H9 (cell line): Measurements from ENCODE around the gene SLC2A3. TPM values are rescaled to one million over a fixed set of nuclear protein-coding genes. Genes with fewer than 3 reads are reported as not detected.
"Not testable (repeated sequence)": the region's sequence is repeated elsewhere in the genome, so short reads cannot be mapped to it uniquely, and the experiment has no call there.

Experiments used
- DNase-seq: peaks from one replicate; pipeline ENCODE4 v3.0.0-alpha.2; 2017
- H2AFZ ChIP-seq: one replicate; pipeline ENCODE4 v1.6.1; 2013; ENCODE audit warnings: mild to moderate bottlenecking, low read length, control low read depth, moderate library complexity
- H2AK5ac ChIP-seq: 2 replicates; pipeline ENCODE4 v1.6.1; 2013; ENCODE audit warnings: low read length, control low read depth, mixed read lengths; ENCODE audit not compliant: insufficient read length
- H2BK120ac ChIP-seq: one replicate; pipeline ENCODE4 v1.6.1; 2013; ENCODE audit warnings: low read depth, mild to moderate bottlenecking, low read length, control low read depth, inconsistent platforms; ENCODE audit not compliant: poor library complexity, severe bottlenecking
- H2BK12ac ChIP-seq: 2 replicates; pipeline ENCODE4 v1.6.1; 2013; ENCODE audit warnings: low read length, control low read depth, mixed read lengths, low read depth; ENCODE audit not compliant: insufficient read length
- H2BK15ac ChIP-seq: 2 replicates; pipeline ENCODE4 v1.6.1; 2013; ENCODE audit warnings: low read depth, low read length, control low read depth
- H2BK20ac ChIP-seq: one replicate; pipeline ENCODE4 v1.6.1; 2013; ENCODE audit warnings: low read depth, mild to moderate bottlenecking, low read length, control low read depth, inconsistent platforms; ENCODE audit not compliant: poor library complexity, severe bottlenecking
- H2BK5ac ChIP-seq: 2 replicates; pipeline ENCODE4 v1.6.1; 2013; ENCODE audit warnings: low read length, control low read depth, mixed read lengths; ENCODE audit not compliant: insufficient read length
- H3K14ac ChIP-seq: 2 replicates; pipeline ENCODE4 v1.6.1; 2013; ENCODE audit warnings: low read length, control low read depth; ENCODE audit not compliant: insufficient read depth
- H3K18ac ChIP-seq: 2 replicates; pipeline ENCODE4 v1.6.1; 2013; ENCODE audit warnings: low read depth, mild to moderate bottlenecking, mixed read lengths, low read length, control low read depth; ENCODE audit not compliant: insufficient read length
- H3K23ac ChIP-seq: 2 replicates; pipeline ENCODE4 v1.6.1; 2013; ENCODE audit warnings: low read length, control low read depth, mixed read lengths, low read depth; ENCODE audit not compliant: insufficient read length
- H3K23me2 ChIP-seq: 2 replicates; pipeline ENCODE4 v1.6.1; 2013; ENCODE audit warnings: low read depth, mild to moderate bottlenecking, mixed read lengths, low read length, control low read depth; ENCODE audit not compliant: insufficient read length, poor library complexity, severe bottlenecking
- H3K27ac ChIP-seq: 2 replicates; pipeline ENCODE4 v1.5.1; 2013; ENCODE audit warnings: low read length, control low read depth, mixed read lengths, low read depth; ENCODE audit not compliant: insufficient read length
- H3K27me3 ChIP-seq: 2 replicates; pipeline ENCODE4 v1.6.1; 2013; ENCODE audit warnings: low read length, control low read depth, inconsistent platforms; ENCODE audit not compliant: insufficient read depth
- H3K4ac ChIP-seq: 2 replicates; pipeline ENCODE4 v1.6.1; 2013; ENCODE audit warnings: low read depth, mild to moderate bottlenecking, control low read depth, inconsistent platforms, low read length, moderate library complexity
- H3K4me1 ChIP-seq: 2 replicates; pipeline ENCODE4 v1.6.1; 2013; ENCODE audit warnings: low read length, control low read depth, inconsistent platforms; ENCODE audit not compliant: insufficient read depth
- H3K4me2 ChIP-seq: 2 replicates; pipeline ENCODE4 v1.6.1; 2013; ENCODE audit warnings: low read length, control low read depth, mixed read lengths; ENCODE audit not compliant: insufficient read length, insufficient read depth
- H3K56ac ChIP-seq: 2 replicates; pipeline ENCODE4 v1.6.1; 2013; ENCODE audit warnings: low read depth, mild to moderate bottlenecking, mixed read lengths, low read length, control low read depth; ENCODE audit not compliant: insufficient read length
- H3K79me1 ChIP-seq: 2 replicates; pipeline ENCODE4 v1.6.1; 2013; ENCODE audit warnings: low read depth, mild to moderate bottlenecking, moderate library complexity, low read length, control low read depth, inconsistent platforms; ENCODE audit not compliant: insufficient read depth, poor library complexity, severe bottlenecking
- H3K79me2 ChIP-seq: 2 replicates; pipeline ENCODE4 v1.6.1; 2013; ENCODE audit warnings: low read length, control low read depth, inconsistent platforms; ENCODE audit not compliant: insufficient read depth
- H3K9ac ChIP-seq: 2 replicates; pipeline ENCODE4 v1.6.1; 2013; ENCODE audit warnings: low read length, control low read depth, mixed read lengths; ENCODE audit not compliant: insufficient read length; ENCODE audit errors: extremely low read depth
- H3K9me3 ChIP-seq: one replicate; pipeline ENCODE4 v1.6.1; 2013; ENCODE audit warnings: low read depth, low read length, inconsistent platforms; ENCODE audit not compliant: control insufficient read depth
- H3T11ph ChIP-seq: one replicate; pipeline ENCODE4 v1.6.1; 2013; ENCODE audit warnings: mild to moderate bottlenecking, low read length, control low read depth, inconsistent platforms
- H4K20me1 ChIP-seq: one replicate; pipeline ENCODE4 v1.6.1; 2013; ENCODE audit not compliant: control insufficient read depth, insufficient read length, insufficient read depth
- H4K5ac ChIP-seq: 2 replicates; pipeline ENCODE4 v1.6.1; 2013; ENCODE audit warnings: low read depth, mild to moderate bottlenecking, mixed read lengths, low read length, control low read depth; ENCODE audit not compliant: insufficient read length
- H4K8ac ChIP-seq: replicated peaks from 2 replicates; pipeline ENCODE4 v1.6.1; 2013; ENCODE audit warnings: low read length, control low read depth, mixed read lengths, low read depth; ENCODE audit not compliant: insufficient read length
- H4K91ac ChIP-seq: 2 replicates; pipeline ENCODE4 v1.6.1; 2013; ENCODE audit warnings: low read depth, mild to moderate bottlenecking, moderate library complexity, mixed read lengths, low read length, control low read depth; ENCODE audit not compliant: insufficient read length
- H3K27ac Mint-ChIP-seq, 3 experiments: 2 replicates in 2 of 3; 3 replicates in 1 of 3; pipeline ENCODE4 v1.8.0; 2020 to 2021; ENCODE audit warnings: mixed read lengths in 3 of 3, mild to moderate bottlenecking in 1 of 3, moderate library complexity in 1 of 3
- H3K27me3 Mint-ChIP-seq: 2 replicates; pipeline ENCODE4 v1.8.0; 2021; ENCODE audit warnings: low read depth, mild to moderate bottlenecking, moderate library complexity, mixed read lengths
- H3K36me3 Mint-ChIP-seq, 3 experiments: 2 replicates in 2 of 3; 3 replicates in 1 of 3; pipeline ENCODE4 v1.8.0; 2020 to 2021; ENCODE audit warnings: low read depth in 3 of 3, mixed read lengths in 3 of 3; ENCODE audit not compliant: insufficient read depth in 1 of 3
- H3K4me1 Mint-ChIP-seq, 2 experiments: 2 replicates each; pipeline ENCODE4 v1.8.0; 2020; ENCODE audit warnings: mixed read lengths in 2 of 2
- H3K4me3 Mint-ChIP-seq, 2 experiments: 2 replicates in 1 of 2; 3 replicates in 1 of 2; pipeline ENCODE4 v1.8.0; 2020 to 2021; ENCODE audit warnings: mild to moderate bottlenecking in 2 of 2, mixed read lengths in 2 of 2, moderate library complexity in 1 of 2
- H3K9me3 Mint-ChIP-seq, 2 experiments: 2 replicates in 1 of 2; 3 replicates in 1 of 2; pipeline ENCODE4 v1.8.0; 2020; ENCODE audit warnings: mild to moderate bottlenecking in 2 of 2, mixed read lengths in 2 of 2, moderate library complexity in 1 of 2
- WGBS: extraction: QIAGEN DNeasy Blood & Tissue Kit; methylation state at CpG from one replicate; pipeline ENCODE4 v1.1.7; 2013; ENCODE audit warnings: missing lambda C conversion rate, low lambda C conversion rate, mixed read lengths; ENCODE audit not compliant: insufficient read length; ENCODE audit errors: extremely low coverage; 5-methylcytosine and 5-hydroxymethylcytosine counted together
- total RNA-seq: library from RNA; stranded (reverse); gene quantifications from 2 replicates; pipeline ENCODE4 v1.2.1, GENCODE V29; 2021
- TF ChIP-seq, protein P1 (sequence below): fragments of 200-600 bp; sonication (generic); conservative IDR thresholded peaks from 3 replicates; pipeline ENCODE4 v1.8.0; 2021; ENCODE audit warnings: antibody characterized with exemption, mild to moderate bottlenecking

SLC2A3 gene
- total RNA-seq, 1 experiment from 2014 or later = 569 TPM

DNA sequence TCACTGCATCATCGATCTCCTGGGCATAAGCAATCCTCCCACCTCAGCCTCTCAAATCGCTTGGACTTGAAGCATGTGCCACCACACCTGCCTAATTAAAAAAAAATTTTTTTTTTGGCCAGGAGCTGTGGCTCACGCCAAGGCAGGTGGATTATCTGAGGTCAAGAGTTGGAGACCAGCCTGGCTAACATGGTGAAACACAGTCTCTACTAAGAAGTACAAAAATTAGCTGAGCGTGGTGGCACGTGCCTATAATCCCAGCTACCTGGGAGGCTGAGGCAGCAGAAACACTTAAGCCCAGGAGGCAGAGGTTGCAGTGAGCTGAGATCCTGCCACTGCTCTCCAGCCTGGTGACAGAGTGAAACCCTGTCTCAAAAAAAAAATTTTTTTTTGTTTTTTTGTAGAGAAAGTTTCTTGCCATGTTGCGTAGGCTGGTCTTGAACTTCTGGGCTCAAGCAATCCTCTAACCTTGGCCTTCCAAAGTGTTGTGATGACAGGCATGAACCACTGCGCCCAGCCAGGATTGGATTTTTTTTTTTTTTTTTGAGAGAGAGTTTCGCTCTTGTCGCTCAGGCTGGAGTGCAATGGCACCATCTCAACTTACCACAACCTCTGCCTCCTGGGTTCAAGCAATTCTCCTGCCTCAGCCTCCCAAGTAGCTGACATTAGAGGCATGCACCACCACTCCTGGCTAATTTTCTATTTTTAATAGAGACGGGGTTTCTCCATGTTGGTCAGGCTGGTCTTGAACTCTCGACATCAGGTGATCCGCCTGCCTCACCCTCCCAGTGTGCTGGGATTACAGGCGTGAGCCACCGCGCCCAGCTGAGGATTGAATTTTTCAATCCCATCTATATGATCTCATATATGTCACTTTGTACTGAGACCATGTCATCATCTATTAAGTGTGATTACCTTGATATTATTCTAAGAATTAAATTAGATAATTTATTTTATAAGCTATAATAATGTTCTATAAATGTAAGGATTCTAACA lies 12.4 kb downstream of the SLC2A3 start:
- H4K8ac ChIP-seq = no peak overlapping the region
- H3T11ph ChIP-seq = no peak overlapping the region
- H2BK5ac ChIP-seq = no peak overlapping the region
- H3K18ac ChIP-seq = no peak overlapping the region
- H3K4me1 ChIP-seq = no peaks in the 10 kb centered on the region
- no peaks in the 10 kb centered on the region for H4K20me1 ChIP-seq
- no peak for DNase-seq
- H2BK15ac ChIP-seq = no peak overlapping the region
- no peak overlapping the region for H3K4me2 ChIP-seq
- H3K79me2 ChIP-seq = no peaks in the 10 kb centered on the region
- no peak overlapping the region for H3K14ac ChIP-seq
- H3K23ac ChIP-seq = no peak overlapping the region
- no peak overlapping the region for H4K91ac ChIP-seq
- TF ChIP-seq, protein P1, sequence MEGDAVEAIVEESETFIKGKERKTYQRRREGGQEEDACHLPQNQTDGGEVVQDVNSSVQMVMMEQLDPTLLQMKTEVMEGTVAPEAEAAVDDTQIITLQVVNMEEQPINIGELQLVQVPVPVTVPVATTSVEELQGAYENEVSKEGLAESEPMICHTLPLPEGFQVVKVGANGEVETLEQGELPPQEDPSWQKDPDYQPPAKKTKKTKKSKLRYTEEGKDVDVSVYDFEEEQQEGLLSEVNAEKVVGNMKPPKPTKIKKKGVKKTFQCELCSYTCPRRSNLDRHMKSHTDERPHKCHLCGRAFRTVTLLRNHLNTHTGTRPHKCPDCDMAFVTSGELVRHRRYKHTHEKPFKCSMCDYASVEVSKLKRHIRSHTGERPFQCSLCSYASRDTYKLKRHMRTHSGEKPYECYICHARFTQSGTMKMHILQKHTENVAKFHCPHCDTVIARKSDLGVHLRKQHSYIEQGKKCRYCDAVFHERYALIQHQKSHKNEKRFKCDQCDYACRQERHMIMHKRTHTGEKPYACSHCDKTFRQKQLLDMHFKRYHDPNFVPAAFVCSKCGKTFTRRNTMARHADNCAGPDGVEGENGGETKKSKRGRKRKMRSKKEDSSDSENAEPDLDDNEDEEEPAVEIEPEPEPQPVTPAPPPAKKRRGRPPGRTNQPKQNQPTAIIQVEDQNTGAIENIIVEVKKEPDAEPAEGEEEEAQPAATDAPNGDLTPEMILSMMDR = no peak
- H3K27me3 Mint-ChIP-seq = no peaks in the 10 kb centered on the region; the same call in 1 of the 2 replicates
- no peak overlapping the region for H2AFZ ChIP-seq
- H3K4me1 Mint-ChIP-seq = peaks cover 31 to 34% of the 10 kb centered on the region in 2 experiments
- H3K27ac Mint-ChIP-seq = peak overlapping the region in 1 of 3 experiments; percentile 53; a peak in 3 of 7 replicates
- no peak overlapping the region for H2BK120ac ChIP-seq
- no CpG with 5 or more reads among the region's 15 CpGs for WGBS
- H3K23me2 ChIP-seq = no peaks in the 10 kb centered on the region
- H3K36me3 Mint-ChIP-seq = peaks cover 73 to 76% (median 75%) of the 10 kb centered on the region in 3 experiments
- H3K9me3 Mint-ChIP-seq = no peaks in the 10 kb centered on the region
- H3K27me3 ChIP-seq = no peaks in the 10 kb centered on the region
- no peak overlapping the region for H3K4me3 Mint-ChIP-seq
- H2BK12ac ChIP-seq = no peak overlapping the region
- H3K56ac ChIP-seq = no peak overlapping the region
- no peak overlapping the region for H4K5ac ChIP-seq
- H2AK5ac ChIP-seq = no peak overlapping the region
- no peaks in the 10 kb centered on the region for H3K9me3 ChIP-seq
- no peak overlapping the region for H3K4ac ChIP-seq
- H3K79me1 ChIP-seq = peaks cover 3% of the 10 kb centered on the region
- H2BK20ac ChIP-seq = no peak overlapping the region
- H3K9ac ChIP-seq = no peak overlapping the region
- H3K27ac ChIP-seq = no peak overlapping the region

DNA sequence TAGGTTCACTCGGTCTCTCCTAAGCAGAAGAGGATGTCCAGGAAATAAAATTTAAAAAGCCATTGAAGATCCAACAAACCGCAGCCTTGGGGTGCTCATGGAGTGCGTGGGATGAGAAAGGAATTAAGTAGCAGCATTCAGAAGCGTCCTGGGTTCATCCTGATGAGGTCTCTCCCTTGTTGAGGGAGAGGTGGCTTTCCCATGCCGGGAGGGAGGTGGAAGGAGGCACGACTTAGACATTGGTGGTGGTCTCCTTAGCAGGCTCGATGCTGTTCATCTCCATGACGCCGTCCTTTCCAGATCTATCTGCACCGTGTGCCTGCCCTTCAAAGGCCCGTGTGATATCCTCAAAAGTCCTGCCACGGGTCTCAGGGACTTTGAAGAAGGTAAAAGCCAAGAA lies 14.8 kb downstream of the SLC2A3 start:
- H2BK5ac ChIP-seq, H3K4me2 ChIP-seq, H3K79me2 ChIP-seq, H3K9me3 ChIP-seq, H3K4me1 ChIP-seq, H3K56ac ChIP-seq, H2BK20ac ChIP-seq, H4K8ac ChIP-seq, DNase-seq, H3K4ac ChIP-seq, H4K5ac ChIP-seq, H3K18ac ChIP-seq, H2BK120ac ChIP-seq, H3K79me1 ChIP-seq, H4K20me1 ChIP-seq, H3T11ph ChIP-seq, H2BK15ac ChIP-seq, H2AK5ac ChIP-seq, H3K27ac ChIP-seq, H3K14ac ChIP-seq, H3K27me3 ChIP-seq, H4K91ac ChIP-seq, H3K23ac ChIP-seq, H3K27me3 Mint-ChIP-seq, H3K9ac ChIP-seq, H2BK12ac ChIP-seq, H2AFZ ChIP-seq, H3K9me3 Mint-ChIP-seq, H3K23me2 ChIP-seq: not testable (repeated sequence)
- Mint-ChIP-seq H3K27ac (peak overlapping the region in 2 of 3 experiments; percentile 81 to 96; a peak in 4 of 7 replicates), H3K36me3 (peaks cover 55 to 80% (median 80%) of the 10 kb centered on the region in 3 experiments), H3K4me1 (peaks cover 31 to 35% of the 10 kb centered on the region in 2 experiments), H3K4me3 (peak overlapping the region in 1 of 2 experiments; percentile 19; a peak in 1 of 5 replicates)
- WGBS = no CpG with 5 or more reads among the region's 12 CpGs
